Type B pancreatic cell (in vitro differentiated cells): ENCODE results near the gene SULF2. TPM values are rescaled to one million over a fixed set of nuclear protein-coding genes. Genes with fewer than 3 reads are reported as not detected.
A peak's percentile ranks its signal among the peaks of the same experiment; 100 is the strongest.

Experiments used
- DNase-seq: peaks from one replicate; pipeline ENCODE4 v3.0.0; 2021; ENCODE audit warnings: mixed read lengths; ENCODE audit not compliant: unreplicated experiment; ENCODE audit errors: extremely low spot score
- H3K27ac Mint-ChIP-seq: 2 replicates; pipeline ENCODE4 v1.8.0; 2021; ENCODE audit warnings: mild to moderate bottlenecking, mixed read lengths
- H3K27me3 Mint-ChIP-seq: 2 replicates; pipeline ENCODE4 v1.8.0; 2021; ENCODE audit warnings: mixed read lengths
- H3K36me3 Mint-ChIP-seq: 2 replicates; pipeline ENCODE4 v1.8.0; 2021; ENCODE audit warnings: mixed read lengths
- H3K4me1 Mint-ChIP-seq: one replicate; pipeline ENCODE4 v1.8.0; 2021; ENCODE audit warnings: mixed read lengths; ENCODE audit not compliant: unreplicated experiment
- H3K4me3 Mint-ChIP-seq: 2 replicates; pipeline ENCODE4 v1.8.0; 2021; ENCODE audit warnings: mild to moderate bottlenecking, mixed read lengths
- H3K9me3 Mint-ChIP-seq: 2 replicates; pipeline ENCODE4 v1.8.0; 2021; ENCODE audit warnings: mixed read lengths
- CTCF ChIP-seq: fragments of 200-600 bp; sonication (generic); conservative IDR thresholded peaks from 2 replicates; pipeline ENCODE4 v1.5.0; 2021; ENCODE audit warnings: antibody characterized with exemption, mild to moderate bottlenecking
- total RNA-seq: library from RNA; stranded (reverse); gene quantifications from 2 replicates; pipeline ENCODE4 v1.2.1, GENCODE V29; 2021; ENCODE audit warnings: low replicate concordance

Gene SULF2
- total RNA-seq, 1 donor from 2014 or later: 146 TPM

- no peak for DNase-seq
- TF ChIP-seq CTCF: no peak
- Mint-ChIP-seq H3K9me3 (no peaks in the 10 kb centered on the region), H3K36me3 (peaks cover 23% of the 10 kb centered on the region), H3K27me3 (peaks cover 3% of the 10 kb centered on the region), H3K4me1 (peaks cover 24% of the 10 kb centered on the region), H3K27ac (peak overlapping the region; percentile 71), H3K4me3 (peak overlapping the region; percentile 71)
These were observed 120.5 kb downstream of the SULF2 start for GRCh38 chr20:47664744-47665143.

GRCh38 chr20:47664068-47664437 is 121.2 kb downstream of the SULF2 start:
- peaks cover 21% of the 10 kb centered on the region for H3K36me3 Mint-ChIP-seq
- peak overlapping the region; percentile 71 for H3K27ac Mint-ChIP-seq
- H3K27me3 Mint-ChIP-seq: peaks cover 3% of the 10 kb centered on the region
- no peak overlapping the region for H3K4me3 Mint-ChIP-seq
- DNase-seq: no peak
- peaks cover 23% of the 10 kb centered on the region for H3K4me1 Mint-ChIP-seq
- TF ChIP-seq CTCF: no peak
- H3K9me3 Mint-ChIP-seq: no peaks in the 10 kb centered on the region

GRCh38 chr20:47663354-47664067 is 121.8 kb downstream of the SULF2 start:
- peak; percentile 98 for TF ChIP-seq CTCF
- Mint-ChIP-seq H3K27ac (peak overlapping the region; percentile 68), H3K27me3 (no peaks in the 10 kb centered on the region), H3K4me1 (peaks cover 19% of the 10 kb centered on the region), H3K4me3 (peak overlapping the region; percentile 20), H3K9me3 (no peaks in the 10 kb centered on the region), H3K36me3 (peaks cover 17% of the 10 kb centered on the region)
- DNase-seq: peak; percentile 91

- no peaks in the 10 kb centered on the region for H3K27me3 Mint-ChIP-seq
- peaks cover 26% of the 10 kb centered on the region for H3K4me1 Mint-ChIP-seq
- no peak overlapping the region for H3K27ac Mint-ChIP-seq
- TF ChIP-seq CTCF: no peak
- no peak for DNase-seq
- peaks cover 20% of the 10 kb centered on the region for H3K36me3 Mint-ChIP-seq
- H3K4me3 Mint-ChIP-seq: no peak overlapping the region
- no peaks in the 10 kb centered on the region for H3K9me3 Mint-ChIP-seq
These were observed 122.6 kb downstream of the SULF2 start for GRCh38 chr20:47662483-47663353.

GRCh38 chr20:47661714-47662113 is 123.6 kb downstream of the SULF2 start:
- no peak overlapping the region for H3K4me3 Mint-ChIP-seq
- no peaks in the 10 kb centered on the region for H3K9me3 Mint-ChIP-seq
- no peak for DNase-seq
- no peaks in the 10 kb centered on the region for H3K27me3 Mint-ChIP-seq
- no peak overlapping the region for H3K27ac Mint-ChIP-seq
- no peak for TF ChIP-seq CTCF
- peaks cover 17% of the 10 kb centered on the region for H3K36me3 Mint-ChIP-seq
- H3K4me1 Mint-ChIP-seq: peaks cover 26% of the 10 kb centered on the region
